Renal cortical epithelial cell (primary cell): Measurements from ENCODE around the gene RAD51. TPM values are rescaled to one million over a fixed set of nuclear protein-coding genes. Genes with fewer than 3 reads are reported as not detected.
A peak's percentile ranks its signal among the peaks of the same experiment; 100 is the strongest.
"Not testable (repeated sequence)": the region's sequence is repeated elsewhere in the genome, so short reads cannot be mapped to it uniquely, and the experiment has no call there.

Source experiments
- DNase-seq: peaks from one replicate; pipeline ENCODE4 v3.0.0-alpha.2; 2011; ENCODE audit warnings: low read depth
- total RNA-seq: library from RNA; depleted of rRNA; stranded (reverse); fragments of >200 nt; gene quantifications from 2 replicates; pipeline ENCODE4 v1.2.3, GENCODE V29; 2014

Gene RAD51
- total RNA-seq = 0.85 and 5.6 TPM in 2 replicates

- DNase-seq = peak; percentile 90
Observed at GRCh38 chr15:40694688-40695468, at the start of gene RAD51. Gene RAD51, plus strand, starts transcription at chr15:40695174. Its CDS starts 3,585 bp downstream, at chr15:40698759.

- DNase-seq = no peak
Observed at GRCh38 chr15:40647523-40647922, 47.5 kb upstream of the RAD51 start.

- no peak for DNase-seq
Observed at GRCh38 chr15:40650479-40650878, 44.5 kb upstream of the RAD51 start.

GRCh38 chr15:40660686-40661085, 34.3 kb upstream of the RAD51 start:
- DNase-seq = no peak

GRCh38 chr15:40664909-40665308, 30.1 kb upstream of the RAD51 start:
- DNase-seq = no peak

GRCh38 chr15:40676290-40676689, 18.7 kb upstream of the RAD51 start:
- DNase-seq = not testable (repeated sequence)

- not testable (repeated sequence) for DNase-seq
Observed at GRCh38 chr15:40676906-40677305, 18.1 kb upstream of the RAD51 start.

- no peak for DNase-seq
Observed at GRCh38 chr15:40680151-40680550, 14.8 kb upstream of the RAD51 start.

- not testable (repeated sequence) for DNase-seq
Observed at GRCh38 chr15:40680959-40681358, 14.0 kb upstream of the RAD51 start.

GRCh38 chr15:40684381-40684780, 10.6 kb upstream of the RAD51 start:
- no peak for DNase-seq

GRCh38 chr15:40685376-40685775, 9.6 kb upstream of the RAD51 start:
- DNase-seq = no peak

GRCh38 chr15:40688932-40689799, 5.8 kb upstream of the RAD51 start:
- DNase-seq = no peak

GRCh38 chr15:40691737-40692136, 3.2 kb upstream of the RAD51 start:
- DNase-seq = peak; percentile 20

GRCh38 chr15:40693904-40694687, 878 bp upstream of the RAD51 start:
- DNase-seq = peak; percentile 36

GRCh38 chr15:40695469-40695890, 506 bp downstream of the RAD51 start:
- DNase-seq = peak; percentile 11

GRCh38 chr15:40696228-40696627, 1.3 kb downstream of the RAD51 start:
- DNase-seq = no peak

- no peak for DNase-seq
Observed at GRCh38 chr15:40697916-40698315, 2.9 kb downstream of the RAD51 start.

- peak; percentile 17 for DNase-seq
Observed at GRCh38 chr15:40702077-40702476, 7.1 kb downstream of the RAD51 start.

GRCh38 chr15:40706121-40706520, 11.1 kb downstream of the RAD51 start:
- DNase-seq = no peak

GRCh38 chr15:40714144-40714543, 19.2 kb downstream of the RAD51 start:
- no peak for DNase-seq

GRCh38 chr15:40716165-40716564, 21.2 kb downstream of the RAD51 start:
- DNase-seq = no peak

- no peak for DNase-seq
Observed at GRCh38 chr15:40721701-40722100, 26.7 kb downstream of the RAD51 start.
